Left lung (tissue), 10 donors: Measurements from ENCODE around the gene NECAB2. TPM values are rescaled to one million over a fixed set of nuclear protein-coding genes. Genes with fewer than 3 reads are reported as not detected.

Experiments
- ATAC-seq: fragments of 200-7000 bp; cut with Tn5 transposase; one replicate; pipeline ENCODE4 v1.9.1; 2020; ENCODE audit warnings: moderate library complexity
- DNase-seq, 4 donors: peaks; one replicate each; pipeline ENCODE4 v3.0.0-alpha.2; 2013 to 2020
- H3K27ac ChIP-seq, 2 donors: fragments of 200-600 bp; sonication (generic) in 1 of 2; one replicate each; pipeline versions ENCODE4 v1.5.0 to v1.8.0; 2020 to 2021
- H3K27me3 ChIP-seq, 2 donors: fragments of 200-600 bp; sonication (generic) in 1 of 2; one replicate each; pipeline versions ENCODE4 v1.5.0 to v1.8.0; 2020 to 2021
- H3K36me3 ChIP-seq, 2 donors: fragments of 200-600 bp; sonication (generic) in 1 of 2; one replicate each; pipeline versions ENCODE4 v1.5.0 to v1.8.0; 2020 to 2021
- H3K4me1 ChIP-seq, 2 donors: fragments of 200-600 bp; one replicate each; pipeline ENCODE4 v1.8.0; 2021
- H3K4me3 ChIP-seq, 2 donors: fragments of 200-600 bp; sonication (generic) in 1 of 2; one replicate each; pipeline versions ENCODE4 v1.5.0 to v1.8.0; 2020 to 2021; ENCODE audit warnings: mild to moderate bottlenecking in 1 of 2
- H3K9me3 ChIP-seq, 2 donors: fragments of 200-600 bp; sonication (generic) in 1 of 2; one replicate each; pipeline versions ENCODE4 v1.5.0 to v1.8.0; 2020 to 2021
- intact Hi-C, 2 donors: fragments of 100-400 bp; cut with DNase I; formaldehyde crosslinking; loops; one replicate each; pipeline versions ENCODE4 v1.11.2 to v1.14.2; 2022
- polyA plus RNA-seq, 6 donors: library from polyadenylated mRNA; unstranded; fragments of 120-200 nt; gene quantifications; one replicate each; pipeline ENCODE4 v1.2.1, GENCODE V29; 2013; ENCODE audit not compliant: insufficient read length in 6 of 6
- total RNA-seq, 2 donors: library from RNA; stranded (reverse); fragmentation: NEBNext Ultra II Directional; extraction: Animal tissue kit (Norgen Biotek cat#: 25700); gene quantifications; one replicate each; pipeline ENCODE4 v1.2.1, GENCODE V29; 2021
- TF ChIP-seq, protein P1 (sequence below), 2 donors: fragments of 200-600 bp; sonication (generic) in 1 of 2; IDR thresholded peaks; one replicate each; pipeline versions ENCODE4 v1.5.0 to v1.8.0; 2021; ENCODE audit warnings: antibody characterized with exemption in 2 of 2
- donor health status: DM: no; HTN: yes; CAD: no.
- donor health status: DM: no; HTN: no; CAD: no.

Gene NECAB2
- total and polyA plus RNA-seq, 8 donors, result 0.17 to 0.79 (median 0.42) TPM

- intact Hi-C loops, result no loop called here
- no peak overlapping the region for H3K4me3 ChIP-seq
- H3K27me3 ChIP-seq, result peaks cover 0 to 38% of the 10 kb centered on the region in 2 donors
- H3K4me1 ChIP-seq, result no peaks in the 10 kb centered on the region
- no peaks in the 10 kb centered on the region for H3K9me3 ChIP-seq
- TF ChIP-seq, protein P1, sequence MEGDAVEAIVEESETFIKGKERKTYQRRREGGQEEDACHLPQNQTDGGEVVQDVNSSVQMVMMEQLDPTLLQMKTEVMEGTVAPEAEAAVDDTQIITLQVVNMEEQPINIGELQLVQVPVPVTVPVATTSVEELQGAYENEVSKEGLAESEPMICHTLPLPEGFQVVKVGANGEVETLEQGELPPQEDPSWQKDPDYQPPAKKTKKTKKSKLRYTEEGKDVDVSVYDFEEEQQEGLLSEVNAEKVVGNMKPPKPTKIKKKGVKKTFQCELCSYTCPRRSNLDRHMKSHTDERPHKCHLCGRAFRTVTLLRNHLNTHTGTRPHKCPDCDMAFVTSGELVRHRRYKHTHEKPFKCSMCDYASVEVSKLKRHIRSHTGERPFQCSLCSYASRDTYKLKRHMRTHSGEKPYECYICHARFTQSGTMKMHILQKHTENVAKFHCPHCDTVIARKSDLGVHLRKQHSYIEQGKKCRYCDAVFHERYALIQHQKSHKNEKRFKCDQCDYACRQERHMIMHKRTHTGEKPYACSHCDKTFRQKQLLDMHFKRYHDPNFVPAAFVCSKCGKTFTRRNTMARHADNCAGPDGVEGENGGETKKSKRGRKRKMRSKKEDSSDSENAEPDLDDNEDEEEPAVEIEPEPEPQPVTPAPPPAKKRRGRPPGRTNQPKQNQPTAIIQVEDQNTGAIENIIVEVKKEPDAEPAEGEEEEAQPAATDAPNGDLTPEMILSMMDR (IDR thresholded peaks at IDR 0.05), result no peak
- no peak overlapping the region for H3K27ac ChIP-seq
- H3K36me3 ChIP-seq, result no peaks in the 10 kb centered on the region
- peak in 1 of 4 donors; percentile 10 for DNase-seq
- no peak for ATAC-seq
Observed at GRCh38 chr16:84014570-84015327, 46.7 kb downstream of the NECAB2 start.

GRCh38 chr16:84015399-84015798 lies 47.4 kb downstream of the NECAB2 start:
- H3K36me3 ChIP-seq, result no peaks in the 10 kb centered on the region
- no peak overlapping the region for H3K4me3 ChIP-seq
- intact Hi-C loops, result no loop called here
- H3K27me3 ChIP-seq, result peaks cover 0 to 37% of the 10 kb centered on the region in 2 donors
- no peaks in the 10 kb centered on the region for H3K9me3 ChIP-seq
- TF ChIP-seq, protein P1 (IDR thresholded peaks at IDR 0.05), result no peak
- DNase-seq (peak in 1 of 4 donors; percentile 15), ATAC-seq (no peak)
- H3K27ac ChIP-seq, result no peak overlapping the region
- H3K4me1 ChIP-seq, result no peaks in the 10 kb centered on the region

DNA sequence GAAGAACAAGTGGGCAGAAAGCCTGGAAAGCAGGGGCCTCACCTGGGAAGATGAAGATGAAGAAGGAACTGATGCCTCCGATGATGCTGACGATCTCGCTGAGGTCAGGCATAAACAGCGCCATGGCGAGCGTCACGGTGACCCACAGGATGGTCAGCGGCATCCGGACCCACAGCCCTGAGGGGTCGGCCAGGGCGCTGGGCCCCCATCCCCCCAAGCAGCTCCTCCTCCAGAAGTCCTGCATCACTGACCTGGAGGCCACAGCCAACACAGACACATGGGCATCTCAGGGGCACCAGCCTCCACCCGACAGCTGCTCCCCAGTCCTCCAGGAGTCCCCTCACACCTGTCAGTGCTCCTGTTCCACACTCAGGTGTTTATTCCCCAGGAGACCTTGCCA lies 48.4 kb downstream of the NECAB2 start:
- H3K4me3 ChIP-seq, result no peak overlapping the region
- ATAC-seq (no peak), DNase-seq (peak in 1 of 4 donors; percentile 40)
- H3K27me3 ChIP-seq, result peaks cover 0 to 34% of the 10 kb centered on the region in 2 donors
- H3K27ac ChIP-seq, result no peak overlapping the region
- no peaks in the 10 kb centered on the region for H3K36me3 ChIP-seq
- peaks cover 0 to 3% of the 10 kb centered on the region in 2 donors for H3K9me3 ChIP-seq
- H3K4me1 ChIP-seq, result no peaks in the 10 kb centered on the region
- TF ChIP-seq, protein P1 (IDR thresholded peaks at IDR 0.05), result no peak
- intact Hi-C loops, result no loop called here

DNA sequence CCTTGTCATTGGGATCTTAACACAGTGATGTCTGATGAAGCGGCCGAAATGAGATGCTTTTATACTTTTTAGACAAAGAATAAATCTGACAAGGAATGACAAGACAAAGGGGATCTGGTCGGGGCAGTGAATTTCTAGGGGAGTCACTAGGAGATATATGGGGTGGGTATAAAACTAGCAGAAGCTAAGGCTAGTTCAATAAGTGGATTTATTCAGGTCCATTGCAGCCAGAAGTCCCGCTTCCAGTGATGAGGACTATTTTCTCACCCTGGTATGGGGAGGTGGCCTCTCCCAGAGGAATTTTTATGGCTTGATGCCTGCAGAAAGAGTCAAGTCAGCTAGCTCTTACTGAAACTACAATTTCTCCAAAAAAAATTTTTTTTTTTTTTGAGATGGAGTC lies 50.7 kb downstream of the NECAB2 start:
- Histone ChIP-seq H3K27me3 (peaks cover 0 to 56% of the 10 kb centered on the region in 2 donors), H3K4me1 (no peaks in the 10 kb centered on the region), H3K36me3 (no peaks in the 10 kb centered on the region), H3K4me3 (no peak overlapping the region), H3K9me3 (peaks cover 0 to 9% of the 10 kb centered on the region in 2 donors), H3K27ac (no peak overlapping the region)
- intact Hi-C loops, result no loop called here
- ATAC-seq, result no peak
- no peak for DNase-seq
- TF ChIP-seq, protein P1 (IDR thresholded peaks at IDR 0.05), result no peak

GRCh38 chr16:84020353-84020752 lies 52.3 kb downstream of the NECAB2 start:
- no peaks in the 10 kb centered on the region for H3K36me3 ChIP-seq
- peak in 1 of 4 donors; percentile 22 for DNase-seq
- H3K4me3 ChIP-seq, result no peak overlapping the region
- H3K9me3 ChIP-seq, result peaks cover 0 to 9% of the 10 kb centered on the region in 2 donors
- H3K27ac ChIP-seq, result no peak overlapping the region
- no peaks in the 10 kb centered on the region for H3K4me1 ChIP-seq
- intact Hi-C loops, result no loop called here
- TF ChIP-seq, protein P1 (IDR thresholded peaks at IDR 0.05), result no peak
- ATAC-seq, result no peak
- peaks cover 0 to 72% of the 10 kb centered on the region in 2 donors for H3K27me3 ChIP-seq
